ENCODE data around the gene FCAMR. TPM values are rescaled to one million over a fixed set of nuclear protein-coding genes. Genes with fewer than 3 reads are reported as not detected.

The FCAMR gene
- 7.7 TPM for polyA plus RNA-seq (ENCODE audit: insufficient read length)
- long read RNA-seq, donor 1, partial matches to known transcripts = 0 of 1 reads
- long read RNA-seq, donor 1, other reads (novel, unspliced or antisense) = 0 of 1 reads
- long read RNA-seq, donor 2 = 0 reads
- long read RNA-seq, donor 3 = 0 reads
- long read RNA-seq, donor 4 = 0 reads
- long read RNA-seq, donor 5, partial matches to known transcripts = 0 of 1 reads
- long read RNA-seq, donor 5, other reads (novel, unspliced or antisense) = 0 of 1 reads
- long read RNA-seq, donor 6 = 0 reads
- long read RNA-seq, donor 7, partial matches to known transcripts = 0 of 1 reads
- long read RNA-seq, donor 7, other reads (novel, unspliced or antisense) = 0 of 1 reads
- long read RNA-seq, donor 8, partial matches to known transcripts = 0 of 1 reads
- long read RNA-seq, donor 8, other reads (novel, unspliced or antisense) = 0 of 1 reads

- no peak for DNase-seq
Observed at GRCh38 chr1:206970446-206970845, at the start of gene FCAMR. Gene FCAMR, minus strand, starts transcription at chr1:206970460. Its CDS starts 335 bp downstream, at chr1:206970125.

- no peak for DNase-seq
Observed at GRCh38 chr1:207019661-207020060, 49.4 kb upstream of the FCAMR start.

- no peak for DNase-seq
Observed at GRCh38 chr1:207019161-207019560, 48.9 kb upstream of the FCAMR start.

GRCh38 chr1:207018707-207019106 is 48.4 kb upstream of the FCAMR start:
- no peak for DNase-seq

GRCh38 chr1:207017615-207018559 is 47.6 kb upstream of the FCAMR start:
- no peak for DNase-seq

GRCh38 chr1:207015791-207016190 is 45.5 kb upstream of the FCAMR start:
- no peak for DNase-seq

GRCh38 chr1:207014728-207015127 is 44.5 kb upstream of the FCAMR start:
- no peak for DNase-seq

GRCh38 chr1:207013321-207014085 is 43.2 kb upstream of the FCAMR start:
- no peak for DNase-seq

GRCh38 chr1:207010726-207011125 is 40.5 kb upstream of the FCAMR start:
- DNase-seq = no peak

GRCh38 chr1:207009945-207010344 is 39.7 kb upstream of the FCAMR start:
- no peak for DNase-seq

- no peak for DNase-seq
Observed at GRCh38 chr1:207009182-207009850, 39.1 kb upstream of the FCAMR start.

- no peak for DNase-seq
Observed at GRCh38 chr1:207007352-207008033, 37.2 kb upstream of the FCAMR start.

- no peak for DNase-seq
Observed at GRCh38 chr1:207006914-207007313, 36.7 kb upstream of the FCAMR start.

GRCh38 chr1:207006083-207006482 is 35.8 kb upstream of the FCAMR start:
- DNase-seq = no peak

GRCh38 chr1:207004931-207005830 is 34.9 kb upstream of the FCAMR start:
- no peak for DNase-seq

- DNase-seq = no peak
Observed at GRCh38 chr1:207003210-207003609, 33.0 kb upstream of the FCAMR start.

- no peak for DNase-seq
Observed at GRCh38 chr1:207002724-207003146, 32.5 kb upstream of the FCAMR start.

- DNase-seq = no peak
Observed at GRCh38 chr1:207001492-207002245, 31.4 kb upstream of the FCAMR start.

All from left kidney (tissue), 8 donors.